T-helper 1 cell treated with Interleukin-12 subunit alpha and Interleukin-12 subunit beta and Interleukin-4 antibody, amounts not matched to agents 30 μg/mL and 1 μg/mL, for 36 hours (primary cell): Measurements from ENCODE around the gene DENND2A.
"Not testable (repeated sequence)": the region's sequence is repeated elsewhere in the genome, so short reads cannot be mapped to it uniquely, and the experiment has no call there.

Experiments
- H3K27ac Mint-ChIP-seq: one replicate; pipeline ENCODE4 v1.8.0; 2021; ENCODE audit warnings: mild to moderate bottlenecking, mixed read lengths
- H3K27me3 Mint-ChIP-seq: one replicate; pipeline ENCODE4 v1.8.0; 2021; ENCODE audit warnings: low read depth, mixed read lengths
- H3K36me3 Mint-ChIP-seq: one replicate; pipeline ENCODE4 v1.8.0; 2021; ENCODE audit warnings: low read depth, mixed read lengths
- H3K4me1 Mint-ChIP-seq: one replicate; pipeline ENCODE4 v1.8.0; 2021; ENCODE audit warnings: low read depth, mixed read lengths
- H3K4me3 Mint-ChIP-seq: one replicate; pipeline ENCODE4 v1.8.0; 2021; ENCODE audit warnings: mild to moderate bottlenecking, moderate library complexity, mixed read lengths
- H3K9me3 Mint-ChIP-seq: one replicate; pipeline ENCODE4 v1.8.0; 2021; ENCODE audit warnings: mixed read lengths

Gene DENND2A

DNA sequence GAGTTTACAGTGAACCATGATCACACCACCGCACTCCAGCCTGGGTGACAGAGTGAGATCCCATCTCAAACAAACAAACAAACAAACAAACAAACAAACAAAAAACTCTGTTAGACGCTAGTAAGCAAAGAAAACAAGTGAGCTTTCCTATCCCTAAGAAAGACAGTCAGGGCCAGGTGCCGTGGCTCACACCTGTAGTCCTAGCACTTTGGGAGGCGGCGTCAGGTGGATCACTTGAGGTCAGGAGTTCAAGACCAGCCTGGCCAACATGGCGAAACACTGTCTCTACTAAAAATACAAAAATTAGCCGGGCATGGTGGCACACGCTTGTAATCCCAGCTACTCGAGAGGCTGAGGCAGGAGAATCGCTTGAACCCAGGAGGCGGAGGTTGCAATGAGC lies 36.3 kb upstream of the DENND2A start:
- peaks cover 24% of the 10 kb centered on the region for H3K36me3 Mint-ChIP-seq
- H3K4me3 Mint-ChIP-seq, H3K27me3 Mint-ChIP-seq, H3K9me3 Mint-ChIP-seq, H3K27ac Mint-ChIP-seq: not testable (repeated sequence)
- peaks cover 23% of the 10 kb centered on the region for H3K4me1 Mint-ChIP-seq

DNA sequence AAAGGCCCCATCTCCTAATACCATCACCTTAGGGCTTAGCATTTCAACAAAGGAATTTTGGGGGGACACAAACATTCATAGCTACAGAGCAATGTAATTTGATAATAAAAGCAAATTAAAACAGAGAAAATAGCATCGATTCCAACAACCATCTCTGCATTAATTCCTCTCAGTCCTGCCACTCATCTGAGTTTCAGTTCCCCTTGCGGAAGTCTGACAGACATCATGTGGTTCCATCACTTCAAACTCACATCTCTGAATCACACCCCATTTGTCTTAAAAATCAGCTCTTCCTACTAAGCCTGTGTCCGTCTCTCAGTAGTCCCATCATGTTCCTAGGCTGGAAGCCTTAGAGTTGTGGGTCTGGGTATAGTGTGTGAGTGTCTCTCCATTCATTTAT lies 35.7 kb upstream of the DENND2A start:
- Mint-ChIP-seq H3K27ac (no peak overlapping the region), H3K9me3 (no peaks in the 10 kb centered on the region), H3K36me3 (peaks cover 23% of the 10 kb centered on the region), H3K4me1 (peaks cover 23% of the 10 kb centered on the region), H3K4me3 (no peak overlapping the region), H3K27me3 (no peaks in the 10 kb centered on the region)

DNA sequence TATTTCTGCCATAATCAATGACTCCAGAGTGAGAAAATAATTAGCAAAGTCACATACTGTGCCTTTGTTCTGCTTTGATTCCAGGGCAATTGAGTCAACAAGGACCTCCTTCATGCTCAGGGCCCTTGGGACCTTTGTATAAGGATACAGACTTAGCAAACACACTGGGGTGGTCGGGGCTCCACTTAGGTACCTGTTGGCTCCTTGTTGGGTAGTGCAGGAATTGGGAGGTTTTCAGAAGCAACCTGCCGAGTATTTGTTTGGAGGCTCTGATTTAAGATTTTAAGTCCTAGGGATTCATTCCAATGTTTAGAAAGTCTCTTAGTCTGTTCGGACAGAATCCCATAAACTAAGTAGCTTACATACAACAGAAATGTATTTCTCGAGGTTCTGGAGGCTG lies 35.1 kb upstream of the DENND2A start:
- H3K27ac Mint-ChIP-seq, result no peak overlapping the region

DNA sequence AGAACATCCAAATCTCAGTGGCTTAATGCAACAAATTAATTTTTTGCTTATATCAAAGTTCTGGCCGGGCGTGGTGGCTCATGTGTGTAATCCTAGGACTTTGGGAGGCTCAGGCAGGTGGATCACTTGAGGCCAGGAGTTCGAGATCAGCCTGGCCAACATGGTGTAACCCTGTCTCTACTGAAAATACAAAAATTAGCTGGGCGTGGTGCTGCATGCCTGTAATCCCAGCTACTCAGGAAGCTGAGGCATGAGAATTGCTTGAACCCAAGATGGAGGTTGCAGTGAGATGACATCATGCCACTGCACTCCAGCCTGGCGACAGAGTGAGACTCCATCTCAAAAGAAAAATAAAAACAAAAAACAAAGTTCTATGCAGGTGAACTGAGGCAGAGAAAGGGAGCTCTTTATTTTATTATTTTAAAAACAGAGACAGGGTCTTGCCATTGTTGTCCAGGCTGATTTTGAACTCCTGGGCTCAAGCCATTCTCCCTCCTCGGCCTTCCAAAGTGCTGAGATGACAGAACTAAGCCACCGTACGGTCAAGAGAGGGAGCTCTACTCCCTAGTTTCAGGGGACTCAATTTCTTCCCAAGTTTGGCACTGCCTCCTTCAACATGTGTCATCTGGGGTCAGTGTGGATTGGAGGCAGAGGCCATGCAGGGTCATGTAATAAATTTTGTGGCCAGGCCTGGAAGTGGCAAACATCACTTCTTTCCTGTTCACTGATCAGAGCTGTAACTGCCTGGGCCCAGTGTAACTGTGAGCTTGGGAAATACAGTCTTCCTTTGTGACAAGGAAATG lies 34.5 kb upstream of the DENND2A start:
- Mint-ChIP-seq H3K4me3 (peak overlapping the region; percentile 86), H3K9me3 (no peaks in the 10 kb centered on the region), H3K36me3 (peaks cover 13% of the 10 kb centered on the region), H3K27me3 (no peaks in the 10 kb centered on the region), H3K27ac (peak overlapping the region; percentile 56), H3K4me1 (peaks cover 23% of the 10 kb centered on the region)

More for the DNA sequence above, 35.1 kb upstream of the DENND2A start:
- Mint-ChIP-seq H3K9me3 (no peaks in the 10 kb centered on the region), H3K4me1 (peaks cover 23% of the 10 kb centered on the region), H3K36me3 (peaks cover 19% of the 10 kb centered on the region), H3K27me3 (no peaks in the 10 kb centered on the region), H3K4me3 (no peak overlapping the region)

DNA sequence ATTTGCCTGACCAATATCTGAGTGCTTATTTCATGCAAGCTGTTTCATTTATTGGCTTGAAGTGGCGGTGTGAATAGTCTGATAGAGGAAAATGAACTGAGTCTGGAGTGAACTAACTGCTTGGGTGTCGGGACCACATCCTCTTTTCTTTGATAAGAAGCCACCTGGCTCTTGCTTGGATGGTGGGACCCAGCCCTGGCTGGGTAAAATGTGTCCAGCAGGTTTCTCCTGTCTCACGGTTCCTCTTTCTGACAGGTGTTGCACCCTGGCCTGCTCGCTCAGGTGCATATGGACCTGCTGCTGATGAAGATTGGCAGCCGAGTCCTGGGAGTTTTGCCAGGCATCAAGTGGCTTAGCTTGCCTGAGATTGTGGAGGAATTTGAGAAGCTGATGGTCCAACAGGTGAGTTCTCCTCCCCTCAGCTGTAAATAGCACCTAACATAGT lies 33.8 kb upstream of the DENND2A start:
- Mint-ChIP-seq H3K36me3 (peaks cover 13% of the 10 kb centered on the region), H3K9me3 (no peaks in the 10 kb centered on the region), H3K27ac (peak overlapping the region; percentile 56), H3K4me1 (peaks cover 23% of the 10 kb centered on the region), H3K4me3 (peak overlapping the region; percentile 86), H3K27me3 (no peaks in the 10 kb centered on the region)

DNA sequence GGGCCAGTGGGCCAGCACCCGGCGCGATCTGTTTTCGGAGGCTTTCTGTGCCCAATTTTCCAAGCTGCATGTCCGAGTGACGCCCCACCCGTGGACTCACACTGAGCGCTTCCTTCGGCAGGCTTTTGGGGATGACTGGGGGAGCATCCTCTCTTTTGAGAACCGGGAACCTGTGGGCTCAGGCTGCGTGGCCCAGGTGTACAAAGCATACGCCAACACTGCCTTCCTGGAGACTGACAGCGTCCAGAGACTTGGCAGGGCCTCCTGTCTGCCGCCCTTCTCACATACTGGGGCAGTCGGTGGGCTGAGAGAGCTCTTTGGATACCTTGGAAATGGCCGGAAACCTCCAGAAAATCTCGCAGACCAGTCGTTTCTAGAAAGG lies 33.2 kb upstream of the DENND2A start:
- no peaks in the 10 kb centered on the region for H3K27me3 Mint-ChIP-seq
- peaks cover 10% of the 10 kb centered on the region for H3K36me3 Mint-ChIP-seq
- peak overlapping the region; percentile 88 for H3K27ac Mint-ChIP-seq
- H3K4me1 Mint-ChIP-seq, result peaks cover 23% of the 10 kb centered on the region
- peak overlapping the region; percentile 86 for H3K4me3 Mint-ChIP-seq
- H3K9me3 Mint-ChIP-seq, result no peaks in the 10 kb centered on the region

DNA sequence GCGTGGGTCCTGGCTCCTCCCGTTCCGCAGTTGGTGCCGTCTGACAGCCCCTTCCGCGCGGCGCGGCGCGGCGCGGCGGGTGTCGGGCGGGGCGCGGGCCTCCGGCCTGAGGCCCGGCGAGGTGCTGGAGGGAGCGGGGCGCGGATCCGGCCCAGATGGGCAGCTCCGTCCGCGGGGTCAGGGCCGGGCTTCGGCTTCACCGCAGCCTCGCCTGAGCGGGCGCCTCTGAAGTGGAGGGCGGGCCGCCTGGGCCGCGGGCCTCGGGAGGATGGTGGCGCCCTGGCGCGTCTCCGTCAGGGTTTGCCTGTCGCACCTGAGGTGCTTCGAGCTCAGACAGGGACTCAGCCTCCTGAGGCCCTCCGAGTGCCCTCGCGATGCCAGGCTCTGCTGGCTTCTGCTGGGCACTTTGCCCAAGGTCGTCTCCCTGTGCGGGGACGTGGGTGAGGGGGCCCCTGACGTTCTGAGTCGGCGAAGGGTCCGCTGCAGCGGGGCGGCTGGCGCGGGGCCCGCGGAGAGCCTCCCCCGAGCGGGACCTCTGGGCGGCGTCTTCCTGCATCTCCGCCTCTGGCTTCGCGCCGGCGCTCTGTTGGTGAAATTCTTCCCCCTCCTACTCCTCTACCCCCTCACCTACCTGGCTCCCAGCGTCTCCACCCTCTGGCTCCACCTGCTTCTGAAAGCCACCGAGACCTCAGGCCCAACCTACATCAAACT lies 32.6 kb upstream of the DENND2A start:
- peaks cover 9% of the 10 kb centered on the region for H3K36me3 Mint-ChIP-seq
- H3K27me3 Mint-ChIP-seq, result peaks cover under 1% of the 10 kb centered on the region
- H3K4me1 Mint-ChIP-seq, result peaks cover 23% of the 10 kb centered on the region
- H3K4me3 Mint-ChIP-seq, result peak overlapping the region; percentile 86
- H3K27ac Mint-ChIP-seq, result peak overlapping the region; percentile 88
- H3K9me3 Mint-ChIP-seq, result no peaks in the 10 kb centered on the region

DNA sequence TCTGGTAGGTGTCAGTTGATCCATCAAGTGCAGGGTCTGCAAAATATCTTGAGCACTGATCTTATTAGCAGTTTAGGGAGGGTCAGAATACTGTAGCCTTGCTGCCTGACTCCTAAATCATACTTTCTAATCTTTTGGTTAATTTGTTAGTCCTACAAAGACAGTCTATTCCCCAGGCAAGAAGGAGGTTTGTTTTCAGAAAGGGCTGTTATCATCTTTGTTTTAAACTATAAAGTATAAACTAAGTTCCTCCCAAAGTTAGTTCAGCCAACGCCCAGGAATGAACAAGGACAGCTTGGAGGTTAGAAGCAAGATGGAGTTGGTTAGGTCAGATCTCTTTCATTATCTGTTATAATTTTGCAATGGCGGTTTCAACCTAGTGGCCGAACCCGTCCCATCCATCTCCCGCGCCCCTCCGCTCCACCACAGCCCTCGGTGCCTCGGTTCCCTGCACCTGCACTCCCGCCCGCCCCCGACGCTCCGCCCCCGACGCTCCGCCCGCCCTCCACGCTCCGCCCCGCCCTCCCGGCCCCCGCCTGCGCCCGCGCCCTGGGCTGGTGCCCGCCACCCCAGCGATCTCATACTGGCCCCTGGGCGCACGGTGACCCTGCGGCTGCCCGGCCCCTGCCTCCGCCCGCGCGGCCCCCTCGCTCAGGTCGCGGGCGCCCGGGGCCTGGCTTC lies 31.9 kb upstream of the DENND2A start, which contains the start of gene ADCK2:
Gene ADCK2 (plus strand): TSS at position 564 of the 681 bp plus-strand sequence. CDS start 386 bp downstream, outside the sequence.
- peaks cover 23% of the 10 kb centered on the region for H3K4me1 Mint-ChIP-seq
- no peaks in the 10 kb centered on the region for H3K9me3 Mint-ChIP-seq
- peak within 1 kb of the TSS; percentile 86 for H3K4me3 Mint-ChIP-seq
- peaks cover 4% of the 10 kb centered on the region for H3K36me3 Mint-ChIP-seq
- peaks cover 7% of the 10 kb centered on the region for H3K27me3 Mint-ChIP-seq
- H3K27ac Mint-ChIP-seq, result peak within 1 kb of the TSS; percentile 88

DNA sequence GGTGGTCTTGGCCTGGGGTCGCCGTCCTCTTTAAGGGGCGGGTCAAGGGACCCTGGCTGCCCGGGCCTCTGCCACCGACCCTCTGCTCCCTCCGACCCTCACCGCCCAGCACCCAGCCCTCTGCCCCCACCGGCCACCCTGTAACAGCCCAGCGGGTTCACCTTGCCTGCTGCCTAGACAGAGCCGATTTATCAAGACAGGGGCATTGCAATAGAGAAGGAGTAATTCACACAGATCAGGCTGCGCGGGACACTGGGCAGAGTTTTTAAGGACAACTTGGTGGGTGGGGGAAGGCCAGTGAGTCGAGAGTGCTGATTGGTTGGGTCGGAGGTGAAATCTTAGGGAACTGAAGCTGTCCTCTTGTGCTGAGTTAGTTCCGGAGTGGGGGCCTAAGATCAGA lies 31.4 kb upstream of the DENND2A start:
- Mint-ChIP-seq H3K9me3 (no peaks in the 10 kb centered on the region), H3K36me3 (peaks cover 3% of the 10 kb centered on the region), H3K4me1 (peaks cover 23% of the 10 kb centered on the region), H3K27ac (peak overlapping the region; percentile 63), H3K27me3 (peaks cover 8% of the 10 kb centered on the region), H3K4me3 (peak overlapping the region; percentile 72)

DNA sequence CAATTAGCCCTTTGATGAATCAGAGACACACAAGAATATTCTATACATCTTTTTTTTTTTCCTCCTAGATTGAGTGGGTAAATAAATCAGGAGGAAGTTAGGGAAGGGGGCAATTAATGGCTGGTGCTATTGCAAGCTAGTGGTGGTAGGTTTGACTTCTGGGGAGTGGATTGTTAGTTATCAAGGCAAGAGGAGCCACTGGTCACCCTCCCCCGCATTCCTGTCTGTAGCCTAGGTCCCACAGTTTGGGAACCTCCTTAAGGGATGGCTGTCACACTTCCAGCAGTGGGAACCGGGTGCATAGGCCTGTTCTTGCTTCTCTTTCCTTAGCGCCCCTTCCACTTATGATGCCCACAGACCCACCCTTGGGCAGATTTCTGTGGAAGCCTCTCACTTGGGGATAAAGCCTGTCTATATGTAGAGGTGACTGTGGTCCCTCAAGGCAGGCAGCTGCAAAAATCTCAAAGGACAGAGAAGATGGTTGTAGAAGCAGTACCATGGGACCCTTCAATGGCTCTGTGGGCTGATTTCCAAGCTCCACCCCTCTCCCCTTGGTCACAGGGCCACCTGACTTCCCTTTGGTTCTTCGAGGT lies 29.8 kb upstream of the DENND2A start:
- Mint-ChIP-seq H3K4me1 (peaks cover 19% of the 10 kb centered on the region), H3K27me3 (peaks cover 21% of the 10 kb centered on the region), H3K36me3 (no peaks in the 10 kb centered on the region), H3K9me3 (no peaks in the 10 kb centered on the region), H3K4me3 (no peak overlapping the region), H3K27ac (no peak overlapping the region)

DNA sequence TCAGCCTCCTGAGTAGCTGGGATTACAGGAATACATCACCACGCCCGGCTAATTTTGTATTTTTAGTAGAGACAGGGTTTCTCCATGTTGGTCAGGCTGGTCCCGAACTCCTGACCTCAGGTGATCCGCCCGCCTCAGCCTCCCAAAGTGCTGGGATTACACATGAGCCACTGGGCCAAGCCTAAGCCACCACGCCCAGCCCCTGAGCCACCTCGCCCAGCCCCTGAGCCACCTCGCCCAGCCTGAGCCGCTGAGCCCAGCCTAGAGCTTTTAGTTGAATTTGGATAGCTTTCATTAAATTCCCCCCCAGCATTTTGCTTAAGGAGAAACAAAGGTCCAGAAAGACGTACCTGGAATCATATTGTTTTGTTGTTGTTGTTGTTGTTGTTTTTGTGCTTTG lies 29.2 kb upstream of the DENND2A start:
- H3K36me3 Mint-ChIP-seq, H3K9me3 Mint-ChIP-seq, H3K27ac Mint-ChIP-seq, H3K4me3 Mint-ChIP-seq: not testable (repeated sequence)
- Mint-ChIP-seq H3K4me1 (peaks cover 15% of the 10 kb centered on the region), H3K27me3 (peaks cover 27% of the 10 kb centered on the region)

DNA sequence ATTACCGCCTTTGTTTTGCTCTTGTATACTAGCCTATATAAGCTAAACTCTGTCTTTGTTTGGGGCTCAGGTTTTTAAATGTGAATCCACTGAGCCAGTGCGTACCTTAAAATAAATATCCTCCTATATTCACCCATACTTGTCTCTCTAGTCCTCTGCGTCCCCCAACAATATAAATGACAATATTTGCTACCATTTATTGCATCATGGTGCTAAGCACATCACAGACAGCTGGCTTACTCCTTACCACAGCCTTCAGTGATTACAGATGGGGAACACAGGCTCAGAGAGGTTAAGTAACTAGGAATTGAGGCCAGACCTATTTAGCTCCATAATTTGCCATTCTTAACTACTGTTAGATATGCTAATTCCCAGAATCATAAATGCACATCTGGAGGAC lies 28.7 kb upstream of the DENND2A start:
- Mint-ChIP-seq H3K27me3 (peaks cover 30% of the 10 kb centered on the region), H3K4me1 (peaks cover 10% of the 10 kb centered on the region), H3K4me3 (no peak overlapping the region), H3K9me3 (no peaks in the 10 kb centered on the region), H3K36me3 (no peaks in the 10 kb centered on the region), H3K27ac (no peak overlapping the region)

DNA sequence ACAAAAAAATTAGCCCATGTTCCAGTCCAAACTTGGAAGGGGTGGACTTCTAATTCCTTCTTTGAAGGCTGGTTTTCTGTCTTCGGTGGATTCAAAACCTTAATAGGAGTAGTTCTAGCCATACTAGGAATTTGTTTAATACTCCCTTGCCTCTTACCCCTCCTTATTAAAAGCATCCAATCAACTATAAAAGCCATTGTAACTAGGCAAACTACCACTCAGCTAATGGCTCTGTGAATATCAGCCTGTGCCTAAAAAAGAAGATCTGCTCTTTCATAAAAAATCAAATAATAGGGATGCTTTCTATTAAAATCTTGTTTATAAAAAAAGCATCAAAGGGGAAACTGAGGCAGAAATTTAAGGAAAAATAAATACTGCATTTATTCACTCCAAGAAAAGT lies 28.0 kb upstream of the DENND2A start:
- H3K27ac Mint-ChIP-seq, result no peak overlapping the region
- H3K36me3 Mint-ChIP-seq, result no peaks in the 10 kb centered on the region
- peaks cover 37% of the 10 kb centered on the region for H3K27me3 Mint-ChIP-seq
- no peaks in the 10 kb centered on the region for H3K9me3 Mint-ChIP-seq
- peaks cover 6% of the 10 kb centered on the region for H3K4me1 Mint-ChIP-seq
- no peak overlapping the region for H3K4me3 Mint-ChIP-seq

DNA sequence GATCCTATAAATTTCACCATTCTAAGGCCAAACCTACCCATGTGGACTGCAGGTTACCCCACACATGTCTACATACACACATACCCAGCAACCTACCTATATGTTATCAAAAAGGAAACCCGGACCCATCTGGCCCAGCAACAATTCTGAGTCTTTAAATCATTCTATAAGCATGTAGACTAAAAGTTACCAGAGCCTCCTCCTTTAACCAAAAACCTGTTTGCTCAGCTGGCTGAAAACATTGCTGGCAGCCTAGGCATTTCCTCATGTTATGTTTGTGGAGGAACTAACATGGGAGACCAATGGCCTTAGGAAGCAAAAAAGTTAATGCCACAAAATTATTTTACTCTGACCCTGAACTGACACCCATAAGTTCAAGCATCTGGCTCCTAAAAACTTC lies 26.9 kb upstream of the DENND2A start:
- H3K4me1 Mint-ChIP-seq, result peaks cover 5% of the 10 kb centered on the region
- H3K27ac Mint-ChIP-seq, result no peak overlapping the region
- no peaks in the 10 kb centered on the region for H3K9me3 Mint-ChIP-seq
- no peak overlapping the region for H3K4me3 Mint-ChIP-seq
- H3K27me3 Mint-ChIP-seq, result peaks cover 44% of the 10 kb centered on the region
- no peaks in the 10 kb centered on the region for H3K36me3 Mint-ChIP-seq
